Neutrophil (primary cell): Measurements from ENCODE around the gene LRRC45.
"Not testable (repeated sequence)": the region's sequence is repeated elsewhere in the genome, so short reads cannot be mapped to it uniquely, and the experiment has no call there.

Experiments used
- H3K27ac ChIP-seq: fragments of 200-600 bp; sonication (generic); 2 replicates; pipeline ENCODE4 v1.5.1; 2016; ENCODE audit warnings: mild to moderate bottlenecking, moderate library complexity
- H3K27me3 ChIP-seq: fragments of 200-600 bp; sonication (generic); 2 replicates; pipeline ENCODE4 v1.6.0; 2016; ENCODE audit warnings: mild to moderate bottlenecking
- H3K36me3 ChIP-seq: fragments of 200-600 bp; sonication (generic); 2 replicates; pipeline ENCODE4 v1.5.1; 2017
- H3K4me1 ChIP-seq, 2 experiments: fragments of 200-600 bp in 1 of 2; sonication (generic) in 1 of 2; 1 replicate in 1 of 2; 2 replicates in 1 of 2; pipeline versions ENCODE4 v1.5.1 to v1.6.1; 2013 to 2016; ENCODE audit warnings: low read depth in 1 of 2, low read length in 1 of 2, mild to moderate bottlenecking in 1 of 2, moderate library complexity in 1 of 2; ENCODE audit not compliant: control insufficient read depth in 1 of 2, insufficient read depth in 1 of 2
- H3K4me3 ChIP-seq, 2 experiments: fragments of 200-600 bp in 1 of 2; sonication (generic) in 1 of 2; 1 replicate in 1 of 2; 2 replicates in 1 of 2; pipeline ENCODE4 v1.5.1; 2013 to 2016; ENCODE audit warnings: low read depth in 1 of 2, low read length in 1 of 2, mild to moderate bottlenecking in 1 of 2, moderate library complexity in 1 of 2
- H3K9me3 ChIP-seq: fragments of 200-600 bp; sonication (generic); 2 replicates; pipeline ENCODE4 v1.5.1; 2016
- CTCF ChIP-seq: fragments of 200-600 bp; sonication (generic); IDR thresholded peaks from 2 replicates; pipeline ENCODE4 v1.5.1; 2016; ENCODE audit warnings: antibody characterized with exemption

LRRC45 gene

GRCh38 chr17:82037889-82038195 is 14.7 kb downstream of the LRRC45 start:
- Histone ChIP-seq H3K36me3 (no peaks in the 10 kb centered on the region), H3K27me3 (peaks cover under 1% of the 10 kb centered on the region), H3K4me3 (peak overlapping the region; percentile 67 to 80), H3K4me1 (peaks cover 22 to 26% of the 10 kb centered on the region in 2 experiments), H3K9me3 (no peaks in the 10 kb centered on the region), H3K27ac (peak overlapping the region; percentile 90)
- no peak for TF ChIP-seq CTCF

- not testable (repeated sequence) for H3K27me3 ChIP-seq, H3K27ac ChIP-seq, H3K36me3 ChIP-seq, H3K4me3 ChIP-seq, H3K9me3 ChIP-seq
- H3K4me1 ChIP-seq, result peaks cover 22 to 26% of the 10 kb centered on the region in 2 experiments
Measured at GRCh38 chr17:82038796-82039409, 15.8 kb downstream of the LRRC45 start.

GRCh38 chr17:82039695-82040299 is 16.7 kb downstream of the LRRC45 start:
- peaks cover 22 to 26% of the 10 kb centered on the region in 2 experiments for H3K4me1 ChIP-seq
- H3K36me3 ChIP-seq, result no peaks in the 10 kb centered on the region
- no peak overlapping the region for H3K27ac ChIP-seq
- H3K4me3 ChIP-seq, result no peak overlapping the region
- TF ChIP-seq CTCF, result no peak
- no peaks in the 10 kb centered on the region for H3K27me3 ChIP-seq
- H3K9me3 ChIP-seq, result no peaks in the 10 kb centered on the region

- no peaks in the 10 kb centered on the region for H3K9me3 ChIP-seq
- no peaks in the 10 kb centered on the region for H3K27me3 ChIP-seq
- H3K4me1 ChIP-seq, result peaks cover 15 to 18% of the 10 kb centered on the region in 2 experiments
- H3K4me3 ChIP-seq, result no peak overlapping the region
- no peaks in the 10 kb centered on the region for H3K36me3 ChIP-seq
- no peak for TF ChIP-seq CTCF
- no peak overlapping the region for H3K27ac ChIP-seq
Measured at GRCh38 chr17:82041144-82041814, 18.2 kb downstream of the LRRC45 start.

- Histone ChIP-seq H3K9me3 (no peaks in the 10 kb centered on the region), H3K27ac (no peak overlapping the region), H3K4me1 (peaks cover 5% of the 10 kb centered on the region in 2 experiments), H3K27me3 (no peaks in the 10 kb centered on the region), H3K36me3 (peaks cover 12% of the 10 kb centered on the region), H3K4me3 (no peak overlapping the region)
- no peak for TF ChIP-seq CTCF
Measured at GRCh38 chr17:82042649-82043048, 19.5 kb downstream of the LRRC45 start.

GRCh38 chr17:82043507-82043906 is 20.4 kb downstream of the LRRC45 start:
- no peaks in the 10 kb centered on the region for H3K9me3 ChIP-seq
- H3K27ac ChIP-seq, result no peak overlapping the region
- no peak for TF ChIP-seq CTCF
- H3K36me3 ChIP-seq, result peaks cover 21% of the 10 kb centered on the region
- H3K27me3 ChIP-seq, result no peaks in the 10 kb centered on the region
- H3K4me3 ChIP-seq, result no peak overlapping the region
- no peaks in the 10 kb centered on the region for H3K4me1 ChIP-seq
